NK-92 (cell line): Measurements from ENCODE around the gene TRIM40.

Experiments
- DNase-seq: peaks from one replicate; lab custom pipeline; 2025; ENCODE audit not compliant: unreplicated experiment; lab: John Stamatoyannopoulos, UW

Gene TRIM40

DNA sequence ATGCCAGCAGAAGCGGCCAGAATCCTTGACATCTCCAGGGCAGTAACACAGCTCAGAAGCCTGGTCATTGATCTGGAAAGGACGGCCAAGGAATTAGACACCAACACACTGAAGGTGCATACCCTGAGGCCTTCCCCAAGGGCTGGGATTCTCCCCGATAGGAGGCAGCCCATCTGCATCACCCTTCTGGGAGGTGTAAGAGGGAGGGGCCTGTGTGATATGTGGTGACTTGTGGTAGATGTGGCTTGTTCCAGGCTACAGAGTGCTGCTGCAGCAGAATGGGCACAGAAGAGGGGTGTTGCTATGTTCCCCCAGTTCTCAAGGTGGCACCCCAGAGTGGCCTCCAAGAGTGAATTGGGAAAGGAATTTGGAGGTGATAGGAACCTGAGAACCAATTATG is 11.2 kb downstream of the TRIM40 start:
- DNase-seq = no peak

DNA sequence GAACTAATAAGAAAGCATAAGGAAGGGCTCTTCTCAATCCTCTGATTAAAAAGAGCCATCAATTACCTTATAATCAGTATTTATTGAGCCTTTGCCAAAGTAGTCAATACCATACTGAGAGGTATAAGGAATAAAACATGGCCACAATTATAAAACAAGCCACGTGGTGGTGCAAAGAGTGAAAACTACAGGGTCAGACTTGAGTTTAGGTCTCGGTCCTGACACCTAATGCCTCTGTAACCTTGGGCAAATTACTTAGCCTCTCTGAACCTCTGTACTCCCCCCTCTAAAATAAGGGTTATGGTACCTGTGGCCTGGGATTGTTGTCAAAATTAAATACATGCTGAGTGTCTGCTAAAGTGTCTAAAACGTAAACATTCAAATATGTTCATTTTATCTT is 13.3 kb downstream of the TRIM40 start:
- no peak for DNase-seq

DNA sequence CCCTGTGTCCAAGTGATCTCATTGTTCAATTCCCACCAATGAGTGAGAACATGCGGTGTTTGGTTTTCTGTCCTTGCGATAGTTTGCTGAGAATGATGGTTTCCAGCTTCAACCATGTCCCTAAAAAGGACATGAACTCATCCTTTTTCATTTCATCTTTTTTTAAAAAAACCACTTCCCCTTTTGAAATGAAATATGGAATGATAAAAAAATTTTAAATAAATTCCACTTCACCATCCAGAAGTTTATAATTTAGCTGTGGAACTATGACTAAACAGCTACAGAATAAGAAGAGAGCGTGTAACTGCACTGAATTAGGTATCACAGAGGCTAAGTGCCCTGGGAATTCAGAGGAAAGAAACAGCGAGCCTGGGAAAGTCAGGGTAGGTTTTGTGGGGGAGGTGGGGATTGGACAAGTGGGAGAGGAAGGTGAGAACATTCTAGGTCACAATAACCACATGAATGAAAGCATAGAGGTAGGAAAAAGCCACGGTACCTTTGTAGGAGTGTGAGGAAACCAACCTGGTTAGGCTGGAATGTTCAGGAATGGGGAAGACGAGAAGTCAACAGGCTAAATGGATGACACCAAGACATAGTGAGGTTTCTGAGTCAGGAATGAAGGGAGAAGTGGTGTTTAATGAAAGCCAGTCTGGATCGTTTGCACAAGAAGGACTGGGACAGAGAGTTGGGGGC is 14.1 kb downstream of the TRIM40 start:
- DNase-seq = no peak

- DNase-seq = no peak
These were observed 14.9 kb downstream of the TRIM40 start for GRCh38 chr6:30150671-30151395.

DNA sequence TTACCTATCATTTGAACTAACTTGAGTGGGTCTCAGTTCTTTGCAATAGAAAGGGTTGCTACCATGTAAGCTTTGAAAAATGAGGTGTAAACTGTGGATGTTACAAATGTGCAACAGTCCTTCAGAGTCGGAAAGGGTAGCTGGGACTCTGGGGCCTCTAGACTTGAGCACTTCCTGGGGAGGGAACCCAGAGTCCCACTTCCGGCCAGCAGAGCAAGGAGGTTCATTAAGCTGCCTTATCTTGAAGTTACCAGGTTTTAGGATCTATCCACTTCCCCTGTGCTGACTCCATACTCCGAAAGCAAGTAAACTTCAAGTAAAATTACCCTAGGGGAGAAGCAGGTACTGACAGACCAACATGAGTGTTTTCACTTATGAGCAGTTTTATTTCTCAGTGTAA is 15.6 kb downstream of the TRIM40 start:
- no peak for DNase-seq

DNA sequence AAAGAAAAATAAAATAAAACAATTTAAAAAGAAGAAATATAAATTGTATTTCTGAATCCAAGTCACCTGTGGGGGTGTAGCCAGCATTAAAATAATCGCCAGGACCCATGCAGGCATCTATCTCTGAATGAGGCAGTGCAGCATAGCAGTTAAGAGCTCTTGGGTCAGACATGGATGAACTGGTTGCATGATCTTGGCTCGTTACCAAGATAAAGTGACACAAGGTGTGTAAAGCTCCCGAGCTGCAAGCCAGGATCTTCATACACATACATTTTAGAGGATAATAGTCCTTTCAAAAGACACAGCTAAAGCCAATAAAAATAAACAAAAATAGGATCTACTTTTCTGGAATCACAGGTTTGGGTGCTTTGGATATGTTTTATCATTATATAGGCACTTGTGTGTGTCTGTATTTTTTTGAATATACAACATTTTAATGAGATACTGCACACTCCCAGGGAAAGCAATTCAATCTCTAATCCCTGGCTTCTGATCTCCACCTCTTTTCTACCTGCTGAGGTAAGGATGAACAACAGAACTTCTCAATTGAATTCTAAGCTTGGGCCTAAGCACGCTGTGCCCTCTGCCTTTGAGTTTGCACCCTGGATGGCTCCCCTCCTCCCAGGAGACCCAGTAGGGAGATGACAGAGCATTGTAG is 16.2 kb downstream of the TRIM40 start:
- DNase-seq = no peak

GRCh38 chr6:30152910-30153610 is 17.1 kb downstream of the TRIM40 start:
- DNase-seq = no peak

GRCh38 chr6:30154061-30154460 is 18.1 kb downstream of the TRIM40 start:
- DNase-seq = no peak

DNA sequence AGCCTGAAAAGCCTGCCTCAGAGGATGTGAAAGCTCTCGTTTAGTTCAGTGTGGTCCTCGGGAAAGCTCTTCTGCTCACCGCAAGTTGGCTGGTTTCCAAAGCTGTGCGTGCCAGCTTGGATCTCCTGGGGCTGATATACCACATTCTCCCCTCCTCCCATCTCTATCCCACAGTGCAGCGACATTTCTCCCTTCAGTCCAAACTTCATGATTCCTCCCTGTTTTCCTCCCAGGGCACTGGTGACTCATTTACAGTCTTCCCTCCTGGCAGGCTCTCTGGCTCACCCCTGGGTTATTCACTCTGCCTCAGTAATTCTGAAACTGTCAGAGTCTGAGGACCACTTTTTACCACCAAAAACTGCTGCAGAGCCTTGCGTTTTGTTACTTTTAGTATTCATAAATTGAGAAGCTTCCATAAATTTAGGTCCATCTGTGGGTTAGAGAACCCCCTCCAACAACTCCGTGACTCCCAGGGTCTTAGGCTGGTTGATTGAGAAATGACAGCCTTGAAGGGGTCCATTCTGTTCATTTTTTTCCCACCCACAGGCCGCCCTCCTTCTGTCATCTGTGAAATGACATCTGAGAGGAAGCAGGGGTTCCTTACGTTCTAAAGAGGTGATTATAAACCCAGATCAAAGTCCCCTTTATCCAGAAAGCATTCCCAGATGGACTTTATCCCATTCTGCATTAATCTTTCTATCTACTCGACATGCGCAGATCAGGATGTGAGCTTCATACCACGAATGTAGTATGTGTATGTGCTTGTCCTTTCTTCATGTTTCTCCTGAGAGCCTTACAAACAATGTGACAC is 19.0 kb downstream of the TRIM40 start:
- DNase-seq = no peak

- no peak for DNase-seq
These were observed 19.8 kb downstream of the TRIM40 start for GRCh38 chr6:30155520-30156261.

GRCh38 chr6:30156262-30156599 is 20.3 kb downstream of the TRIM40 start:
- no peak for DNase-seq

DNA sequence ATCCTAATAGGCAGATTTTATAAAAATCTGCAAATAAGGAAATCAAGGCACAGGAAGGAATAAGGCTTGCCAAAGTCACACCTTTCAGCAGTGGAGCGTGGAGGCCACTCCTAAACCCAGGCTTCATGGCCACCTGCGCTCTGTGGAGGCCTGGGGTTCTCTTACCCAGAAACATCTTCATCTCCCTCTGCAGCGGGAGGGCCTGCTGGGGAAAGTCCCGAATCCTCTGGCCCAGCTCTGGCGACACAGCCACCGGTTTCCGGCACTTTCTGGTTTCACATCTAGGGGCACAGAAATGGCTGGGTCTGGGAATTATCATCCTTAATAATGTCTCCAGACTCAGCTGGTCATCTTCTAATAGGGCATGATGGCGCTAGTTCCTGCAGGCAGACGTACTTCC is 20.8 kb downstream of the TRIM40 start:
- DNase-seq = no peak

- DNase-seq = no peak
These were observed 21.6 kb downstream of the TRIM40 start for GRCh38 chr6:30157581-30157980.

GRCh38 chr6:30157999-30158398 is 22.1 kb downstream of the TRIM40 start:
- no peak for DNase-seq

DNA sequence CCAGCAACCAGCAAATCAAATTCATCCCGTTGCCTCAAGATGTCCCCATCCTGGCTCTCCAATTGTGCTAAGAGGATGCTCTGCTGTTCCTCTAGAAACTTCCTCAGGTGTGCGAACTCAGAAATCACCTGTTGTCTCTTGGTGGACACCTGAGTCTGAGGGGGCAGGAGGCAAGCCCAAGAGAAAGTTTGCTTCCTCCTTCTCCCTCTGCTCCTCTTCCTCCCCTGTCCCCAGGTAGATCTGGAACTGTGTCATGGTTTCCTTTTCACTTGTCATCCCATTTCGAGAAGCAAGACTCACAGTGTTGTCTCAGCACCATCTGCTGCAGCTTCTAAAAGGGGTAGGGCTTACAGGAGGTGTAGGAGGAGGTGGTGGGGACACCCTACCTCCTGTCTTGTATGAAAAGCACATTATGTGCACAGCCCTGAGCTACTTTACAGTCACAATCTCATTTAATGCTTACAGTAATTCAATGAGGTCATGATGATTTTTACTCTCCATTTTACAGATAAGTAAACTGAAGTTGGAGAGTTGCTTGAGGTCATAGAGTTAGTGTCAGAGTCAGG is 22.6 kb downstream of the TRIM40 start:
- DNase-seq = no peak

DNA sequence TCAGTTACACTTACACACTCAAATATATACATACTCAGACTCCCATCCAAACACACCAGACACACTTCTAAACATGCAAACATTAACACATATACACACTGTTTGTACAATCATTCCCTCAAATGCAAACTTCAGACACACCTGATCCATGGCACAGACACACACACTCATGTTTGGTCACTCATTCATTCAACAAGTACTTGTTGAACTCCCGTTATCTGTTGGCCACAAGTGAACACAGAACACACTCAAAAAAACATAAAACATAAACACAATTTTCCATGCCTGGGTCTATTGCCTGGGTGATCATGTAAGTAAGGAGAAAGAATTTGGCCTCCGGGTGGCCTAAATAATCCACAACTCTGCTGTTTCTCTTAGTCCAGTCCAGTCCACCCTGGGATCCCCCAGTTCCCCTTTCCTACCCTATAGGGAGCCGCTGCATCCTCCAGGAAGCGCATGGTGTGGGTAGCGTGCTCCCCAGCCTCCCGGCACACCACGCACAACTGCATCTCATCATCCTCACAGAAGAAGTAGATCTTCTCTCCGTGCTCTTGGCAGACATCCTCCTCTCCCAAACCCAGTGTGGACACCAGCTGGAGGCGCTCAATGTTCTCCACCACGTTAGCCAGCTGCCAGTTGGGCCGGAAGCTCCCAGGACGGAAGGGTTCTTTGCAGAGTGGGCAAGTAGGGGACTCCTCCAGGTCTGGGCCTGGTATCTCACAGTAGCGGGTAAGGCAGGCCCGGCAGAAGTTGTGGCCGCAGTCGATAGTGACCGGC is 24.3 kb downstream of the TRIM40 start:
- DNase-seq = no peak

DNA sequence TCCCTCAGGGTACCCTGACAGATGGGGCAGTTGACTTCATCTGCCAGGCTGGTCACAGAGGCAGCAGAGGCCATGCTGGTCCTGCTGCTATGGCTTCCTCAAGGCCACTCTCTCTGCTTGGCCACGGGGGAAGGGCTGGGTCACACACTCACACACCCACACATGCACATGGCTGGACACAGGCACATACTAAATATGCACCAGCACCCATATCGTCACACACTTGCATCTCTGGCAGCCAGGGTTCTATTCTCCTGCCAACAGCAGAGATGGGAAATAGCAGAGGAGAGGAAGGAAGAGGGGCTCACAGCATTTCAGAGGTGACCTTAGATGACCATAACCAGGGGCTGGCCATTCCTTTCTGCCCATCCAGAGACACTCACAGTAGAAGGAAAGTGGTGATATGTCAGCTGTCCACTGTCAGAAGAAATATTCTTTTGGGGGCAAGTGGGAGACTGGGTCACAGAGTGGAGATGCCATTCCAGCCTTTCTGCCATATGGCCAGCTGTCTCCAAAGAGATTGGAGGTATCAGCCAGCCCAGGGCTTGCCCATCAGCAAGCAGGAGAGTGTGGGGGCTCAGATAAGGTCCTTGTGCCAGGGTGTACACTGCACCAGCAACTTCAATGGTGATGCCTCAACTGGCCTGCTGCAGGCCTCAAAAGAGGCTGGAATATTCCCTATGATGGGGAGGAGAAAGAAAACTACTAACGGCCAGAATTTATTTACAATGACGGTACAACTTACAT is 25.0 kb downstream of the TRIM40 start, which contains the start of gene TRIM10:
TSS of gene TRIM10 (minus strand) at position 427 of the 747 bp plus-strand sequence. CDS start at position 74, 353 bp downstream.
- DNase-seq = no peak
